GM19452 (cell line): ENCODE results near the gene PTDSS2.
"Not testable (repeated sequence)": the region's sequence is repeated elsewhere in the genome, so short reads cannot be mapped to it uniquely, and the experiment has no call there.

Source experiments
- ATAC-seq: cut with Tn5 transposase; IDR thresholded peaks from one replicate; pipeline ENCODE4 v1.9.1; 2021; ENCODE audit not compliant: unreplicated experiment

PTDSS2 gene

GRCh38 chr11:429931-430456 is 20.1 kb upstream of the PTDSS2 start:
- ATAC-seq: no peak

- ATAC-seq: no peak
Measured at GRCh38 chr11:431921-432320, 18.2 kb upstream of the PTDSS2 start.

- ATAC-seq: no peak
Measured at GRCh38 chr11:432501-433100, 17.5 kb upstream of the PTDSS2 start.

GRCh38 chr11:433111-433510 is 17.0 kb upstream of the PTDSS2 start:
- ATAC-seq: no peak

GRCh38 chr11:433641-434040 is 16.4 kb upstream of the PTDSS2 start:
- ATAC-seq: no peak

- no peak for ATAC-seq
Measured at GRCh38 chr11:434496-434895, 15.6 kb upstream of the PTDSS2 start.

GRCh38 chr11:434999-435740 is 14.9 kb upstream of the PTDSS2 start:
- ATAC-seq: not testable (repeated sequence)

- no peak for ATAC-seq
Measured at GRCh38 chr11:437228-437870, 12.7 kb upstream of the PTDSS2 start.

- ATAC-seq: no peak
Measured at GRCh38 chr11:438101-438844, 11.8 kb upstream of the PTDSS2 start.

- ATAC-seq: no peak
Measured at GRCh38 chr11:439315-440064, 10.6 kb upstream of the PTDSS2 start.

GRCh38 chr11:440065-441042 is 9.7 kb upstream of the PTDSS2 start:
- ATAC-seq: no peak

GRCh38 chr11:441043-441417 is 9.0 kb upstream of the PTDSS2 start:
- no peak for ATAC-seq

- peak; percentile 63 for ATAC-seq
Measured at GRCh38 chr11:441418-442274, 8.4 kb upstream of the PTDSS2 start, which contains the start of gene ANO9. Gene ANO9 (minus strand): TSS chr11:442011. CDS start chr11:441926, 85 bp downstream.

GRCh38 chr11:442611-443081 is 7.4 kb upstream of the PTDSS2 start:
- no peak for ATAC-seq

- ATAC-seq: no peak
Measured at GRCh38 chr11:443542-444199, 6.4 kb upstream of the PTDSS2 start.

- ATAC-seq: no peak
Measured at GRCh38 chr11:444396-445144, 5.5 kb upstream of the PTDSS2 start.
